ENCODE measurements around the gene MTMR2.

Gene MTMR2

DNA sequence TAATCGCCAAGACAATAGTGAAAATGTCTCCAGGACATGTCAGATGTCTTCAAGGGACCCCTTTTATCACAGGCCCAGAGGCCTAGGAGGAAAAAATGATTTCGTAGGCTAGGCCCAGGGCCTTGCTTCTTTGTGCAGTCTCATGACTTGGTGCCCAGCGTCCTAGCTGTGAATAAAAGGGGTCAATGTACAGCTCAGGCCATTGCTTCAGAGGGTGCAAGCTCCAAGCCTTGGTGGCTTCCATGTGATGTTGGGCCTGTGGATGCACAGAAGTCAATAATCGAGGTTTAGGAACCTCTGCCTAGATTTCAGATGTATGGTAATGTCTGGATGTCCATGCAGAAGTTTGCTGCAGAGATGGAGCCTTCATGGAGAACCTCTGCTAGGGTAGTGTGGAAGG lies 20.7 kb upstream of the MTMR2 start:
- DNase-seq (ENCODE audit: extremely low read depth, low read depth), result no peak
- TF ChIP-seq, protein P1, sequence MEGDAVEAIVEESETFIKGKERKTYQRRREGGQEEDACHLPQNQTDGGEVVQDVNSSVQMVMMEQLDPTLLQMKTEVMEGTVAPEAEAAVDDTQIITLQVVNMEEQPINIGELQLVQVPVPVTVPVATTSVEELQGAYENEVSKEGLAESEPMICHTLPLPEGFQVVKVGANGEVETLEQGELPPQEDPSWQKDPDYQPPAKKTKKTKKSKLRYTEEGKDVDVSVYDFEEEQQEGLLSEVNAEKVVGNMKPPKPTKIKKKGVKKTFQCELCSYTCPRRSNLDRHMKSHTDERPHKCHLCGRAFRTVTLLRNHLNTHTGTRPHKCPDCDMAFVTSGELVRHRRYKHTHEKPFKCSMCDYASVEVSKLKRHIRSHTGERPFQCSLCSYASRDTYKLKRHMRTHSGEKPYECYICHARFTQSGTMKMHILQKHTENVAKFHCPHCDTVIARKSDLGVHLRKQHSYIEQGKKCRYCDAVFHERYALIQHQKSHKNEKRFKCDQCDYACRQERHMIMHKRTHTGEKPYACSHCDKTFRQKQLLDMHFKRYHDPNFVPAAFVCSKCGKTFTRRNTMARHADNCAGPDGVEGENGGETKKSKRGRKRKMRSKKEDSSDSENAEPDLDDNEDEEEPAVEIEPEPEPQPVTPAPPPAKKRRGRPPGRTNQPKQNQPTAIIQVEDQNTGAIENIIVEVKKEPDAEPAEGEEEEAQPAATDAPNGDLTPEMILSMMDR (IDR thresholded peaks at IDR 0.05; ENCODE audit: low read depth, low read length), result no peak

DNA sequence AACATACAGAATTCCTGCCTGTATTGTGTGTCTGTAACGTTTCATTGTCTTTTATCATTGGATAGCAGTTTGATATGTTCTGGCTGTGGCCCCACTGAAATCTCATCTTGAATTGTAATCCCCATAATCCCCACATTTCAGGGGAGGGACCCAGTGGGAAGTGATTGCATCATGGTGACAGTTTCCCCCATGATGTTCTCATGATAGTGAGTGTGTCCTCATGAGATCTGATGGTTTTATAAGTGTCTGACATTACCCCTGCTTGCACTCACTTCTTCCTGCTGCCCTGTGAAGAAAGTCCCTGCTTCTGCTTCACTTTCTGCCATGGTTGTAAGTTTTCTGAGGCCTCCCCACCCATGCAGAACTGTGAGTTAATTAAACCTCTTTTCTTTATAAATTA lies 19.6 kb upstream of the MTMR2 start:
- DNase-seq (ENCODE audit: extremely low read depth, low read depth), result no peak
- TF ChIP-seq, protein P1 (IDR thresholded peaks at IDR 0.05; ENCODE audit: low read depth, low read length), result no peak

DNA sequence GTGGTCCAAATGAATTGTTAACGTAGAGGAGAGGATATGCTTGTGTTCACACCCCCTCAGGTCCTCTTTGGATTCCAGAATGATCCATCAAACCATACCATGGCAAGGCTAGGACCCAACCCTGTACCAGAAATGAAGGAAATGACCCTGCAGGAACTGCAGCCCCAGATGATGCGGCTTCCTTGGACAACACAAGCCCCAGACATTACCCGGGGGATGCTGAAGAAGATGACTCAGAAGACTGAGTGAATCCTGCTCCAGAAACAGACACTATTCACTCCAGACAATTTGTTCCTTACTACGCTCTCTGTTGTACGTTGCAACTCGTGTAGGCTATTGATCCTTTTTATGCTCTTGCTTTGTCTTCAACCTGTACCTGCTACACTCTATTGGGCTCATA lies 15.2 kb upstream of the MTMR2 start:
- TF ChIP-seq, protein P1 (IDR thresholded peaks at IDR 0.05; ENCODE audit: low read depth, low read length), result no peak

DNA sequence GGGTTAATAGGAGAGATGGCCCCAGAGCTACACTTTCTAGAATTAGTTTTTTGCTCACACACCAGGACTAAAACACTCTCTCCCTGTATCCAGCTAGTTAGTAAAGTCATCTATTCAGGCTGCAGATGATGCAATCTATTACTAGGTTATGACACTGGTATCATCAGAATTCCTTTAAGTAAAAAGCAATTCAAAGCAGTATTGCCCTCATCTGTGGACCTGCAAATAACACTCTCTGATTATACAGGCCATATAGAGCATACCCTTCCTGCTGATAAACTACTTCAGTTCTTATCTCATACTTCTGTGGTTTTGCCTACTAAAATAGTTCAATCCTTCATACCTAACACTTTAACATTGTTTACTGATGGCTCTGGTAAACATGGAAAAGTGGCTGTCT lies 13.5 kb upstream of the MTMR2 start:
- DNase-seq (ENCODE audit: extremely low read depth, low read depth), result no peak
- TF ChIP-seq, protein P1 (IDR thresholded peaks at IDR 0.05; ENCODE audit: low read depth, low read length), result no peak

More for the DNA sequence above, 15.2 kb upstream of the MTMR2 start:
- no peak for DNase-seq (ENCODE audit: extremely low read depth, low read depth)

DNA sequence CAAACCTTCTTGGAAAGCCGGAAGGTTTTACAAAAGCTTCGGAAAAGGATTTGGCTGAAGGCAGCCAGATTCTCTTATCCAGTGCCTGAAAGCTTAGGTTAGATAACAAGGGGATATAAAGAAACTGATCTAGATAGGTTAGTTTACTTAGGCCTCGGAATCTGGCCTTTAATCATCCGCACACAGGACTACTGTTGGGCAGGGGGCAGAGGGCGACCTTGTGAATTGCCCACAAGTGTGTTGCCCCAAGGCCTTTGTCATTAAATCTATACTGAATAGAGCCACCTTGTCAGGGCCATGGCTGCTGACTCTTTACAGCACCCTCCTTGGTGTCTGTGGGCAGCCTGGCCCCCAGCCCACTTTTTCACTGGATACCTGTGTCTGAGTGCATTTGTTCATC lies 9.7 kb upstream of the MTMR2 start:
- no peak for DNase-seq (ENCODE audit: extremely low read depth, low read depth)
- TF ChIP-seq, protein P1 (IDR thresholded peaks at IDR 0.05; ENCODE audit: low read depth, low read length), result no peak

DNA sequence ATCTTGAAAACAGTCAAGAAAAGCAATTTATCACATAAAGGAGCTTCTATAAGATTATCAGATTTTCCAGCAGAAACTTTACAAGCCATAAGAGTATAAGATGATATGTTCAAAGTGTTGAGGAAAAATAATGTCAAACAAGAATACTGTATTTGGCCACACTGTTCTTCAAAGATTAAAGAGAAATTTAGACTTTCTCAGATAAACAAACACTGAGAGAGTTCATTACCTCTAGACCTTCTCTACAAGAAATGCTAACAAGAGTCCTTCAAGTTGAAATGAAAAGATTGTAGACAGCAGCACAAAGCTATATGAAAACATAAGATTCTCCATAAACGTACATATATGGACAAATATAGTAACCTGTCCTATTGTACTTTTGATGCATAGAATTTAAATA lies 8.0 kb upstream of the MTMR2 start:
- TF ChIP-seq, protein P1 (IDR thresholded peaks at IDR 0.05; ENCODE audit: low read depth, low read length), result no peak
- no peak for DNase-seq (ENCODE audit: extremely low read depth, low read depth)

DNA sequence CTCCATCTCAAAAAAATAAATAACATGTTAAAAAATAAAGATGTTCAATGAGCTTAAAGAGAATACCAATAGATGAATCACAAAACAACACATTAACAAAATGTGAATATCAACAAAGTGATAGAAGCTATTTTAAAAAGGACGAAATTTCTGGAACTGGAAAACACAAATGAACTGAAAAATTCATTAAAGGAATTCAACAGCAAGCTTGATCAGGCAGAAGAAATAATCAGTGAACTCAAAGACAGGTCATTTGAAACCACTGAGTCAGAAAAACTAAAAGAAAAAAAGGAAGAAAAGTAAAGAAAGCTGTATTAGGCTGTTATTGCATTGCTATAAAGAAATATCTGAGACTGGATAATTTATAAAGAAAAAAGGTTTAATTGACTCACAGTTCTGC lies 7.0 kb upstream of the MTMR2 start:
- TF ChIP-seq, protein P1 (IDR thresholded peaks at IDR 0.05; ENCODE audit: low read depth, low read length), result no peak

More for the DNA sequence above, 7.0 kb upstream of the MTMR2 start:
- no peak for DNase-seq (ENCODE audit: extremely low read depth, low read depth)

Measured in AG09319 (cell line).